RCC 7860 (cell line): Measurements from ENCODE around the gene DCD.
A peak's percentile ranks its signal among the peaks of the same experiment; 100 is the strongest.
"Not testable (repeated sequence)": the region's sequence is repeated elsewhere in the genome, so short reads cannot be mapped to it uniquely, and the experiment has no call there.

ENCODE experiments used
- DNase-seq: peaks from one replicate; pipeline ENCODE4 v3.0.0-alpha.2; 2015; ENCODE audit warnings: low spot score
- FAIRE-seq: peaks from 2 replicates; lab custom pipeline; 2012; peaks lifted over from hg19 to GRCh38; lab: Jason Lieb, UNC

DCD gene

DNA sequence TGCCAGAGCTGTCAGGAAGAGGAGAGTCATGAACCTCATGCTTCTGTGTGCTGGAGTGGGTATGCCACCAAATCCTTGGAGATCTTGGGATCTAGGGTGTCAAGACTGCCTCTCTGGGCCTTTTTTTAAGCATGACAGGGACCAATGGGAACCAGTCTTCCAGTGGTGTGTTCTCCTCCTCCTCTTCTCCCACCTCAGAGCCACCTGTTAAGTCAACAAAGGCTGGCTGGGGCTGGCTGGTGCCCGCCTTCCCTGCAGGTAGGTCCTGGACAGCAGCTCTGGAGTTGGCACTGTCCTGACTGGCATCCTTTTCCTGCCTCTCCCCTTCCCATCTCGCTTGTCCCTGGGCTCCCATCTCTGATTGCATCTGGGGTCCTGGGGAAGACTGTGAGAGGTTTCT, at the start of gene DCD:
DCD (minus strand) TSS at position 101 of the 400 bp plus-strand sequence; CDS start at position 39, 62 bp downstream.
- no peak for FAIRE-seq

GRCh38 chr12:54697851-54698250, 49.7 kb upstream of the DCD start:
- DNase-seq (no peak), FAIRE-seq (no peak)

More for the DNA sequence above, at the start of gene DCD:
- DNase-seq = no peak

DNA sequence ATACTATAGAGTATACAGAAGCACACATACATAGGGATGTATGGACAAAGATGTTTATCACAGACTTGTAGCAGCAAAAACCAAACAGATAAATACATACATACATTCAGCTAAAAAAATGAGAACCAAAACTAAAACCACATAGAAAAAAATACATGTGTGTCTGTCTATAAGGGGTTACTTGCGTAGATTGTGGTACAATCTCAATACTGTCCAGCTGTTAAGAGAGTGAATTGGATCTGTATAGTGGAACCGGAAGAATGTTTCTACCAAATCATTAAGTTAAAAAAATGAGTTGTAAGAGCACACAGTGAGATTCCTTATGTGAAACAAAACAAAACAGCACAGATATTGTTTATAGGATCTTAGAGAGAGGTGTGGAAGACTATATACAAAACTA, 44.2 kb upstream of the DCD start:
- DNase-seq (no peak), FAIRE-seq (no peak)

DNA sequence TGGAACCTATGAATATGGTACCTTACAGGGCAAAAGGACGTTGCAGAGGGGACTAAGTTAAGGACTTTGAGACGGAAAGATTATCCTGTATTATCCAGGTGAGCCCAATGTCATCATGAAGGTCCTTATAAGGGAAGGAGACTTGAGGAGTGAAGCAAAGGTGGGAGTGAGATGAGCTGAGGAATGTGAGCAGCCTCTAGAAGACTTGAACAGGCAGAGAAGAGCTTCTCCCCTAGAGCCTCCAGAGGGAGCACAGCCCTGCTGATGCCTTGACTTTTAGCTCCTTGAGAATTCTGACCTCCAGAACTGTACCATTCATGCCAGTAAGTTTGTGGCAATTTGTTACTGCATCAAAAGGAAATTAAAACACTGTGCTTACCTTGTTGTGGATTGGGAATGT, 41.8 kb upstream of the DCD start:
- DNase-seq = no peak
- FAIRE-seq = no peak

- FAIRE-seq (no peak), DNase-seq (no peak)
Observed at GRCh38 chr12:54689034-54689372, 40.8 kb upstream of the DCD start.

DNA sequence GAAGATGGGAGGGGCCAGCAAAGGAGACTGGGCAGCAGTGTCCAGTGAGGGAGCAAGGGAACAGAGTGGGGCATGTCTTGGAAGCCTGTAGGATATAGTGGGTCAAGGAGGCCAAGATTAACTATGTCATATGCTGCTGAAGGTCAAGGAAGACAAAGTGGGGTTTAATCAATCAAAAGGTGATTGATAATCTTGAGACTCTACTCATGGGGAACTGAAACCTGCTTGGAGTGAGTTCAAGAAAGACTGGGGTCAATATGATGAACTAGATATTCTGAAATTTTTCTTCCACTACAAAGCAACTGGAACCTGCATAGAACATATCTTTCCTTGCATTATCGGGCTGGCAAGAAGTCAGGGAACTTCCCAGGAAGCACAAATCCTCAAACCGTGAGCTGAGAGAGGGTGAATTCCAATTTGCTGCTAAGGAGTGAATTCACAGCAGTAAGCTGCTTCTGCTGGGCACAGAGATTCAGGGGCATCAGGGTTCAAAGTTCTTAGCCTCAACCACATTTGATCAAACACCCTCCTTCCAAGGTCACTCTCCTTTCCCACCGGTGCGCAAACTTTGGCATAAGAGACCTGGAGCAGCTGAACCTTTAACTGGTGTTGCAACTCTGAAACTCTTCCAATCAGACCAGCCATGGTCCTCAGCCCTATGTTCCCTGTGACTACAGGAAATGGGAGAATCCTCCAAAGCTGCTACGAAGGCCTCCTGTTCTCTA, 40.3 kb upstream of the DCD start:
- FAIRE-seq (no peak), DNase-seq (no peak)

- FAIRE-seq = no peak
- no peak for DNase-seq
Observed at GRCh38 chr12:54684636-54685630, 36.8 kb upstream of the DCD start.

- FAIRE-seq (no peak), DNase-seq (no peak)
Observed at GRCh38 chr12:54683398-54683797, 35.2 kb upstream of the DCD start.

DNA sequence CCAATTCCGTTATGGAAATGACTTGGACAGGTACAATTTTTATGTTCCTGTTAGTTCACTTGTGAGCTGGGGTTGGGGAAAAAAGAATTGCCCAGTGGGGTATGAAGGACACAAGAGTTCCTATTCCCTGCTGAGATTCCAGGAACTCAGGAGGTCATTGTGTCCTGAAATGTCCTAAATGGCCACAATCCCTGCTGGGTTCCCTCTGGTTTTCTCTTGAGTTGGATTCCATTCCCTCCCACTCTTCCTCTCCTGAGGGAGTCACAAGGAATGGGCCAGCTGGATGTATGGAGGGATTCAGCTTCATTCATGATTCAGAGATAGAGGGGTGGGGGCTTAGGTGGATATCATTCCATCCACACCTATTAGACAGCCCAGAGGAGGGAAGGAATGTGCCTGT, 34.5 kb upstream of the DCD start:
- FAIRE-seq (no peak), DNase-seq (no peak)

- no peak for DNase-seq
- FAIRE-seq = no peak
Observed at GRCh38 chr12:54680374-54680773, 32.2 kb upstream of the DCD start.

- no peak for DNase-seq
- FAIRE-seq = no peak
Observed at GRCh38 chr12:54678131-54678530, 30.0 kb upstream of the DCD start.

GRCh38 chr12:54667945-54668344, 19.8 kb upstream of the DCD start:
- DNase-seq (no peak), FAIRE-seq (no peak)

- FAIRE-seq (no peak), DNase-seq (no peak)
Observed at GRCh38 chr12:54666008-54666407, 17.8 kb upstream of the DCD start.

GRCh38 chr12:54665022-54665635, 17.0 kb upstream of the DCD start:
- not testable (repeated sequence) for DNase-seq, FAIRE-seq

- DNase-seq (no peak), FAIRE-seq (peak; percentile 61)
Observed at GRCh38 chr12:54663603-54664002, 15.4 kb upstream of the DCD start.

GRCh38 chr12:54662026-54662425, 13.9 kb upstream of the DCD start:
- DNase-seq (no peak), FAIRE-seq (no peak)

GRCh38 chr12:54661048-54661447, 12.9 kb upstream of the DCD start:
- DNase-seq = no peak
- FAIRE-seq = no peak

- no peak for DNase-seq
- no peak for FAIRE-seq
Observed at GRCh38 chr12:54660320-54660962, 12.3 kb upstream of the DCD start.

- FAIRE-seq (no peak), DNase-seq (no peak)
Observed at GRCh38 chr12:54658306-54659264, 10.4 kb upstream of the DCD start.

DNA sequence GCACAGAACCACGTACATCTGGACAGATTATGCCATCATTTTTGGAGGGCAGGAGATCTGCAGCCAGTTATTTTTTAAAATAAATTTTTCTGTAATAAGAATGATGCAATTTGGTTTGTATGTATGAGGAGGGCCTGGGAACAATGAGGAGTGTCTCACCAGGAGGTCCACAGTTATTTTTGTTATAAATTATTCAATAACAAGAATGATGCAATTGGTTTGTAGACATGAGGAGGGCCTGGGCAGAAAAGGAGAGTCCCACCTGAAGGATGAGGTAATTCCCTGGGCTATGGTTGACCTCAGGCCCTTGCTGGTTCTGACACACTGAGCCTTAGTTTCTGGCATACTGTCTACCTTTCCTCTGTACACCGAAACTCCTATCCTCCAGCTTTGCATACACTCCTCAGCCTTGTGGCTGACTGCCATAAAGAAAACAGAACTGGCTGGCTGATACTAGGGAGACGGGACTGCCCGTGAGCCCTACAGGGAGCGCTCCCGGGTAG, 9.0 kb upstream of the DCD start:
- DNase-seq = no peak
- no peak for FAIRE-seq
